ENCODE data around the gene ADGRD1.

Gene ADGRD1

DNA sequence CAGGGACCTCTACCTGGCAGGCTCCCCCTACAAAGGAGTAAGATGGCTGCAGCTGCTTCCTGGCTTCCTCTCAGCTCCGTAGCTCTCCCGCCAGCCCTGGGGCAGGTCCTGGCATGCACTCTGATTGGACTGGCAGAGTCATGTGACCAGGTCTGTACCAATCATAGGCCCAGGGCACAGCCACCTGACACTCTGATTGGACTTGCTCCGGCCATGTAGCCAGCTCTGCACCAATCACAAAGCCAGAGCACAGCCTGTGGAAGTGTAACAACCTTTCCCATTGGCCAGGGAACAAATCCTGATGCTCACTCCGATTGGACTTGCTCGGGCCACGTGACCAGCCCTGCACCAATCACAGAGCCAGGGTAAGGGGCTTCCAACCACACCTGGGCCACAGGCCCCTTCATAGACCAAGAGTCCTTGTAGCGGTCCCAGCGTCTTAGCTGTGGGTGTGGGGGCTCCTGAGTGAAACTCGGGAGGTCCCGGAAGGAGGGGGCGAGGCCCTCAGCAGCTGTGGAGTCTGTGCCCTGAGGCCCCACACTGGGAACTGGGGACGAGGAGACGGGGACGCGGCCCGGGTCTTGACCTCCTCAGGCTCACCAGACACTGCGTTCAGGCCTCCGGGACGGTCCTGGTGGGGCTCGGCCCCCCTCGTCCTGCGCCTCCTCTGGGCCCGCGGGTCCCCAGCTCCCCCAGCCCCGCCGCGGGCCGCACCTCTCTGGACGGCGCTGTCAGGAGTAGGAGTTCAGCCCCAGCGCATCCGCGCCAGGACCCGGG lies 210.6 kb downstream of the ADGRD1 start:
- DNase-seq (ENCODE audit: low read depth), result no peak

DNA sequence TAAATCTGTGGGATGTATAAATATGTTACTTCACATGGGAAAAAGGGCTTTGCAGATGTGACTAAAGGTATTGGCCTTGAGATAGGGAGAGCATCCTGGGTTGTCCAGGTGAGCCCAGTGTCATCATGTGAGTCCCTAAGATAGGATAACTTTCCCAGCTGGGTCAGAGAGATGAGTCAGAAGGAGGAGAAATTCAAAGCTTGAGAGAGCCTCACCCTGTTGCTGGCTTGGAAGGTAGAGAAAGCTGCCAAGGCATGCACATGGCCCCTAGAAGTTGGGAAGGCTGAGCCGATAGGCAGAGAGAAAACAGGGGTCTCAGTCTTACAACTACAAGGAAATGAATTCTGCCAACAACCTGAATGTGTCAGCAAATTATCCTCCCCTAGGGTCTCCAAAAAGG lies 213.0 kb downstream of the ADGRD1 start:
- DNase-seq (ENCODE audit: low read depth), result no peak

DNA sequence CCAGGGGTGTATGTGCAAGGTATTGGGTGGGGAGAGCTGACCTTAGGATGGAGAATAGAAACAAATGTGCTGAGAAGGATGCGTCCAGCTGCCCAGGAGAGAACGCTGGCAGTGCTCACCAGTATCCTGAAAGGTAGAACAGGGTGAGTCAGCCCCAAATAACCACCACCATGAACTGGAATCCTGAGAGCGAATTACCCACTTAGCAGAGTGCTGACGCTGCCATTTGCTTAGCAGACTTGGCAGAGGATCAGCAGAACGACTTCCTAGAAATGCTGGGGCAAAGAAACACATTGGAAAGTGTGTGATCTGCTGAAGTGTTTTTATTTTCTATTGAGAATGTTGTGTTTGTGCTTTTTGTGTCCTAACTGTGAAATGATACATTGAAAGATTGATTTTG lies 213.6 kb downstream of the ADGRD1 start:
- no peak for DNase-seq (ENCODE audit: low read depth)

DNA sequence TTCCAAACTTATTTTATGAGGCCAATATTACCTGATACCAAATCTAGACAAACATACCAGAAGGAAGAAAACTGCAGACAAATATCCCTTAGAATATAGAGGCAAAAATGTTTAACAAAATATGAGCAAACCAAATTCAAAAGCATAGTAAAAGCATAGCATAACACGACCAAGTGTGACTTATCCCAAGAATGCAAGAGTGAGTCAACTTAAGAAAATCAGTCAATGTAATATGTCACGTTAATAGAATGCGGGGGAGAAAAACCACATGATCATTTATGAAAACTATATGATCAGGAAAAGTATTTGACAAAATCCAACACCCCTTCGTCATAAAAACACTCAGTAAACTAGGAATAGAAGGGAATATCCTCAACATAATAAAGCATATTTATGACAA lies 217.3 kb downstream of the ADGRD1 start:
- no peak for DNase-seq (ENCODE audit: low read depth)

DNA sequence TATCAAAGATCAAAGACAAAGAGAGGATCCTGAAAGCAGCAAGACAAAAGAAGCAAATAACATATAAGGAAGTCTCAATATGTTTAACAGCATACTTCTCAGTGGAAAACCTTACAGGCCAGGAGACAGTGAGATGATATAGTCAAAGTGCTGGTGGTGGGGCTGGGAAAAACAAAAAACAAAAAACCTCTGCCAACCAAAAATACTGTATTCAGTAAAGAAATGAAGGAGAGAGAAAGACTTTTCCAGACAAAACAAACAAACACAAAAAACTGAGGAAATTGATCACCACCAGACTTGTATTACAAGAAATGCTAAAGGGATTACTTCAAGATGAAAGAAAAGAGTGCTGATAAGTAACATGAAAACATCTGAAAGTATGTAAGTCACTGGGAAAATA lies 221.2 kb downstream of the ADGRD1 start:
- no peak for DNase-seq (ENCODE audit: low read depth)

DNA sequence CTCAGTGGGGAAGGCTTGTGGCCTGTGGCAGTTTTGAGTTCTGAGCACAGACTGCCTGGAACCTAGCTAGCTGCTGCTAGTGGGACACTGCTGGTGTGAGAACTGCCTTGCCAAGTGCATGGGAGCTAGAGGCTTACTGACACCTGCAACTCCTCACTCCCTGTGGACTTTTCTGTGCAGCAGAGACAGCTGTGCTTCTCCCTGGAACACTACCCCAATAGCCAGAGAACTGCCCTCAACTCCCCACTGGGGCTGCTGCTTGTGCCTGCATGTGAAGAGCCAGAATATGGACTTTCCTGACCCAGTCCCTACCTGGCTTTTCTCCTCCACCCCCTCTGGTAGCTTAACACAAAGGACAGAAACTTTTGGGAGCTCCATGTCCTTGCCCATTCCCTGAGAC lies 222.6 kb downstream of the ADGRD1 start:
- DNase-seq (ENCODE audit: low read depth), result no peak

DNA sequence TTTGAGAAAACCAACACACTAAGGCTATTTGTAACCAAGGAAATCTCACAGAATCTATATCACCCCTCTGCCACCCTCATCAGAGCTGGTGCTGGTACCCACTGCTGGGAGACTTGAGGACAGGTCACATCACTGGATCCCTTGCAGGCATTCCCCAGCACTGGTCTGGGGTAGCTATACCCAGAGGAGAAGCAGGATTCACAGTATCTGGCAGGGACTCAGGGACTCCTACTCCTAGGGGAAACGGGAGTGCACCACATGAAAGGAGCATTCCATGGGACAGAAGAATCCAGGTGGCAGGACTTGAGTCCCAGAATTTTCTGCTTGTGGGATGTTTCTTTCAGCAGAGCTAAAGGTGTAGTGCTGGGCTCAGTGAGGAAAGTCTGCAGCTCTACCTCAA lies 223.2 kb downstream of the ADGRD1 start:
- DNase-seq (ENCODE audit: low read depth), result no peak

DNA sequence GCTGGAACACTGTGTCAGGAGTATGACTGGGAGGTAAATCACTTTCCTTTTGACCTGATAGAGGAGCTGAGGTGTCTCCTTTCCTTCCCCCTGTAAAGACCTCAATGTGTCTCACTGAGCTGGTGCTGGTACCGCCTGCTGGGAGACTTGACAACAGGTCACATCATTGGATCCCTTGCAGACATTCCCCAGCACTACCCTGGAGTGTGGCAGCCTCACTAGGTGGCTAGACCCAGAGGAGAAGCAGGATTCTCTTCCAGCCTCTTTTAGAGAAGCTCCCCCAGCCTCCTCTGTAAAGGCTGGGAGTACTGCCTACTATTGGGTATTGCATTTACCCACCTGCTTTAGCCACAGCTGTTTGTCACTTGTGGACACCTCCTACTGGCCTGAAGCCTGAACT lies 223.9 kb downstream of the ADGRD1 start:
- DNase-seq (ENCODE audit: low read depth), result no peak

DNA sequence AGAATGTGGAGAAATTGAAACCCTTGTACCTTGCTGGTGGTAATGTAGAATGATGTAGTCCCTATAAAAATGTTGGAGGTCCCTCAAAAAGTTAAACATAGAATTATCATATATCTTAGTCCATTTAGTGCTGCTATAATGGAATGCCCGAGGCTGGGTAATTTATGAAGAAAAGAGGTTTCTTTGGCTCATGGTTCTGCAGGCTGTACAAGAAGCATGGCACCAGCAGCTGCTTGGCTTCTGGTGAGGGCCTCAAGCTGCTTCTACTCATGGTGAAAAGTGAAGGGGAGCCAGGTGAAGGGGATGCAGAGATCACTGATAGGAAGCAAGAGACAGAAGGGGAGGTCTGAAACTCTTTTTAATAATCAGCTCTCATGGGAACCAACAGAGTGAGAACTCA lies 233.9 kb downstream of the ADGRD1 start:
- DNase-seq (ENCODE audit: low read depth), result no peak

DNA sequence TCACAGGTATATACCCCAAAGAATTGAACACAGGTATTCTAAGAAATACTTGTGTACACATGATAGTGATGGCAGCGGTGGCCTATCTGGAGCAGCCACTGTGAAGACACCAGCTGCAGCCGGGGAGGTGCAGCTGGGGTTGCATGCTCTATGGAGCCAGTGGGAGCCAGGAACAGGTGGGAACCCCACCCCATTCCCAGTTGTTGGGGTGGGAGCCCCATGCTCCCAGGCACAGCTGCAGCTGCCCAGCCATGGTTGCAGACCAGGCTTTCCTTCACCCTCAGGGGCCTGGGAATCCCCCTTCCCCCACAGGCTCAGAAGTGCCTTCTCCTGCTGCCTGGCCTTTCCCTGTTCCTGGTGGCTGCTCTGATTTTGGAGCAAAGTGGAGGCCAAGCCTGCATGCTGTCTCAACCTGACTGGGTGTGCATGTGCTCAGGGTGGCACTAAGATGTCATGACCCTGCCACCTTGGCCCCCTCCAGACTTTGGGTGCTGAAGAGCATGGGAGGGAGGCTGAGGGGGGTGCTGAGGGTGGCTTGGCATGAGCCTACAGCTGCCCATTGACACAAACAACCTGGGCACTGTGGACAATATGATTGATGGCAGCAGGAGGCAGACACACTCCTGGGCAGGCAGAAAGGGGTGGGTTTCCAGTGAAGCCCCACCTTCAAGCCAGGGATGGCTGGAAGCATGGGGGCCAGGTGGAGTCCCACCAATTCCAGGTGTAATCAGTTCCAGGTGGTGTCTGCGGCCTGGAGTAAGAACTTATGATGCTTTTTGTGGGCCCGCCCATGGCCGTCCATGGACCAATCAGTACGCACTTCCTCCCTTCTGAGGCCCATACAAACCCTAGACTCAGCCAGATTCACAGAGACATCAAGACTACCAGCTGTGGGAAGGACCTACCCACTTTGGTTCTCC lies 234.7 kb downstream of the ADGRD1 start:
- DNase-seq (ENCODE audit: low read depth), result no peak

DNA sequence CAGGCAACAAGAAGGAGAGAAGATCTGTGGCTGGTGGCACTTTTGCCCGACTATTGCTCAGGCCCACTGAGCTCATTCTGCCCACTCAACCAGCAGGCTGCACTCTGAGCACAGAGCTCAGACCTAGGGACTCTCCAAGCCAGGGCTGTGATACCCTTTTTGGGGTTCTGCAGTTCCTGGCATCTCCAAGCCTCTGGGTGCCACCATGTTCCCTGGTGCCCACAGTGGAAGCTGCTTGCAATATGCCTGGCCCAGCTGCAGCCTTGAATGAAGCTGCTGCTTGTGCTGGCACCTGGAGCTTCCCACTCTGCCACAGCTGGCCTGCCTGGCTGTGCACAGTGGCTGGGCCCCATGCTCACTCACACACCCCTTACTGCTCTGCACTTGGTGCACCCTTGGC lies 236.1 kb downstream of the ADGRD1 start:
- no peak for DNase-seq (ENCODE audit: low read depth)

DNA sequence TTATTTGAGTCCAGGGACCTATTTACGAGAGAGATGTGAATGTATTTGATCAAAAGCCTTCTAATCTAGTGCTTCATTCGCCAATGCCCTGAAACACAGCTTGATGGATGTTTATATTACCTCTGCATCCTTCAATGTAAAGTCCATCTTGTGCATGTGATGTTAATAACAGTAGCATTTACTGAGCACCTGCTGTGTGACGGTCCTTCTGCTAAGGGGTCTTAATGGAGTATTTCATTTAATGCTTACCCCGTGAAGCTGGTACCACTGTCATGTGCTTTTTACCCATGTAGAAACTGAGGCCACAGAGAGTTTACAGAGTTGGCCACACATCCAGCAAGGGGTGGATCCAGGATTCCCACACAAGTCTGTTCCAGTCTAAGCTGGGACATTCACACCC lies 237.3 kb downstream of the ADGRD1 start:
- DNase-seq (ENCODE audit: low read depth), result no peak

All from stimulated activated CD8-positive, alpha-beta memory T cell treated with anti-CD3 and anti-CD28 coated beads, Interleukin-15, amount 100 ng/mL, for 1 hour (primary cell).